Ramos (cell line): ENCODE data around the gene SUSD1.
"Not testable (repeated sequence)": the region's sequence is repeated elsewhere in the genome, so short reads cannot be mapped to it uniquely, and the experiment has no call there.

Experiments
- in situ Hi-C: fragments of 300-500 bp; cut with MboI; formaldehyde crosslinking; loops from one replicate; pipeline ENCODE4 v1.14.3; 2022; ENCODE audit warnings: low sequenced_read_pairs; ENCODE audit not compliant: unreplicated experiment

SUSD1 gene

GRCh38 chr9:112174965-112175795, at the start of gene SUSD1:
Gene SUSD1 (minus strand): TSS chr9:112175297. CDS start chr9:112175235, 62 bp downstream.
- in situ Hi-C loops = no loop called here

- in situ Hi-C loops = no loop called here
These were observed 49.5 kb upstream of the SUSD1 start for GRCh38 chr9:112224401-112225289.

GRCh38 chr9:112218908-112219307, 43.8 kb upstream of the SUSD1 start:
- in situ Hi-C loops = no loop called here

GRCh38 chr9:112212926-112213325, 37.8 kb upstream of the SUSD1 start:
- in situ Hi-C loops = no loop called here

GRCh38 chr9:112207451-112207850, 32.4 kb upstream of the SUSD1 start:
- in situ Hi-C loops = no loop called here

GRCh38 chr9:112203536-112203935, 28.4 kb upstream of the SUSD1 start:
- in situ Hi-C loops = no loop called here

GRCh38 chr9:112200711-112201110, 25.6 kb upstream of the SUSD1 start:
- in situ Hi-C loops = no loop called here

- in situ Hi-C loops = no loop called here
These were observed 23.5 kb upstream of the SUSD1 start for GRCh38 chr9:112198646-112199045.

GRCh38 chr9:112194969-112195431, 19.9 kb upstream of the SUSD1 start:
- in situ Hi-C loops = no loop called here

- in situ Hi-C loops = no loop called here
These were observed 18.6 kb upstream of the SUSD1 start for GRCh38 chr9:112193572-112194288.

GRCh38 chr9:112190320-112190719, 15.2 kb upstream of the SUSD1 start:
- in situ Hi-C loops = not testable (repeated sequence)

GRCh38 chr9:112188884-112189283, 13.8 kb upstream of the SUSD1 start:
- in situ Hi-C loops = no loop called here

GRCh38 chr9:112187404-112187803, 12.3 kb upstream of the SUSD1 start:
- in situ Hi-C loops = no loop called here

GRCh38 chr9:112186695-112187094, 11.6 kb upstream of the SUSD1 start:
- in situ Hi-C loops = no loop called here

- in situ Hi-C loops = no loop called here
These were observed 9.8 kb upstream of the SUSD1 start for GRCh38 chr9:112184946-112185345.

- in situ Hi-C loops = no loop called here
These were observed 9.1 kb upstream of the SUSD1 start for GRCh38 chr9:112184221-112184620.

- in situ Hi-C loops = no loop called here
These were observed 5.3 kb upstream of the SUSD1 start for GRCh38 chr9:112180387-112180881.

GRCh38 chr9:112179816-112180215, 4.7 kb upstream of the SUSD1 start:
- in situ Hi-C loops = no loop called here

- in situ Hi-C loops = no loop called here
These were observed 1.4 kb upstream of the SUSD1 start for GRCh38 chr9:112176524-112176923.

GRCh38 chr9:112175796-112176315, 759 bp upstream of the SUSD1 start:
- in situ Hi-C loops = no loop called here
